HEK293T (cell line): ENCODE measurements around the gene MRPS5.
A peak's percentile ranks its signal among the peaks of the same experiment; 100 is the strongest.

ENCODE experiments used
- ARNT ChIP-seq: fragments of 450-650 bp; IDR thresholded peaks from 2 replicates; pipeline ENCODE4 v1.6.1; 2017; ENCODE audit warnings: mild to moderate bottlenecking
- BHLHE40 ChIP-seq: fragments of 450-650 bp; IDR thresholded peaks from 2 replicates; pipeline ENCODE4 v1.6.1; 2016; ENCODE audit warnings: mild to moderate bottlenecking, moderate library complexity, borderline replicate concordance
- CTBP1 ChIP-seq: fragments of 450-650 bp; IDR thresholded peaks from 2 replicates; pipeline ENCODE4 v1.6.1; 2016; ENCODE audit warnings: borderline replicate concordance
- ELF4 ChIP-seq: fragments of 450-650 bp; IDR thresholded peaks from 2 replicates; pipeline ENCODE4 v1.6.1; 2017; ENCODE audit warnings: antibody characterized with exemption
- FOXM1 ChIP-seq: fragments of 450-650 bp; IDR thresholded peaks from 2 replicates; pipeline ENCODE4 v1.6.1; 2017; ENCODE audit warnings: mild to moderate bottlenecking, borderline replicate concordance
- L3MBTL2 ChIP-seq: fragments of 450-650 bp; conservative IDR thresholded peaks from 2 replicates; pipeline ENCODE4 v1.6.1; 2016; ENCODE audit warnings: mild to moderate bottlenecking
- LEF1 ChIP-seq: fragments of 450-650 bp; IDR thresholded peaks from 2 replicates; pipeline ENCODE4 v1.6.1; 2017; ENCODE audit warnings: mild to moderate bottlenecking, borderline replicate concordance
- NFRKB ChIP-seq: fragments of 450-650 bp; IDR thresholded peaks from 2 replicates; pipeline ENCODE4 v1.6.1; 2016; ENCODE audit warnings: mild to moderate bottlenecking, moderate library complexity
- SP1 ChIP-seq: fragments of 450-650 bp; IDR thresholded peaks from 2 replicates; pipeline ENCODE4 v1.6.1; 2017
- SUZ12 ChIP-seq: fragments of 450-650 bp; IDR thresholded peaks from 2 replicates; pipeline ENCODE4 v1.6.1; 2016; ENCODE audit warnings: mild to moderate bottlenecking
- TARDBP ChIP-seq: fragments of 450-650 bp; IDR thresholded peaks from 2 replicates; pipeline ENCODE4 v1.6.1; 2016
- ZNF384 ChIP-seq: fragments of 450-650 bp; IDR thresholded peaks from 2 replicates; pipeline ENCODE4 v1.6.1; 2016
- TF ChIP-seq, protein P1 (sequence below): fragments of 450-650 bp; IDR thresholded peaks from 2 replicates; pipeline ENCODE4 v1.6.1; 2016

DNA sequence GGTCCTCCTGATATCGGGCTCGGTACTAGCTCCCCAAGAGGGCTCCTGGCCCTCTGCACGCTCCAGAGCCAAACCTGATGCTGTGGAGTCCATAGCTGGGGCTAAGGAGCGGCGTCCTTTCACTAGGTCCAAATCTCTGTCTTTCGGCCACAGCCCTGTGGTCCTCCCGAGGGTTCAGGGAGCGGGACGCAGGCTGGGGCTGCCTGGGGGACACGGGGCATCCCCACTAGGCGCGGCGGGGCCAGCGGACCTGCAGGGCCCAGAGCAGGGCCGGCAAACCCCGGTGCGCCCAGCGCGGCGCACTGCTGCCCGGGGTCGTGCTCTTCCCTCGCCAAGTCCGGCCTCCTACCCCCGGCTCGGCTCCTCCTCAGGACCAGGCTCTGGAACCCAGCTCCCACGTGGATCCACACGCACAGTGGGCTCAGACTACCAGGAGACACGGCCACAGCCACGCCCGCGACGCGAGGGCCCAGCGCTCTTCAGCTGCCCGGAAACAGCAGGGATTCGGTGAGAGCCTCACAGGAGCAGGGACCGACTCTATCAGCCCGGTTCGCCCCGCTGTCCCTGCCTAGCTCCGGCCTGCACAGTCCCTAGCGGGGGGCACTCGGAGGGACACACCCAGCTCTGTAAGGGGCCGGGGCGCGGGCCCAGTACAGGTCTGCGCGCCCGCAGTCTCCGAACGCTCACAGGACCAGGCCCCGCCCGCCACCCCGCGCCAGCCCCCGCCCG, 37.4 kb upstream of the MRPS5 start:
- TF ChIP-seq ELF4: no peak
- TF ChIP-seq SUZ12: no peak
- TF ChIP-seq, protein P1, sequence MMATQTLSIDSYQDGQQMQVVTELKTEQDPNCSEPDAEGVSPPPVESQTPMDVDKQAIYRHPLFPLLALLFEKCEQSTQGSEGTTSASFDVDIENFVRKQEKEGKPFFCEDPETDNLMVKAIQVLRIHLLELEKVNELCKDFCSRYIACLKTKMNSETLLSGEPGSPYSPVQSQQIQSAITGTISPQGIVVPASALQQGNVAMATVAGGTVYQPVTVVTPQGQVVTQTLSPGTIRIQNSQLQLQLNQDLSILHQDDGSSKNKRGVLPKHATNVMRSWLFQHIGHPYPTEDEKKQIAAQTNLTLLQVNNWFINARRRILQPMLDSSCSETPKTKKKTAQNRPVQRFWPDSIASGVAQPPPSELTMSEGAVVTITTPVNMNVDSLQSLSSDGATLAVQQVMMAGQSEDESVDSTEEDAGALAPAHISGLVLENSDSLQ: no peak
- no peak for TF ChIP-seq TARDBP
- TF ChIP-seq CTBP1: no peak
- no peak for TF ChIP-seq ZNF384
- TF ChIP-seq L3MBTL2: peak; percentile 47; the same call in 1 of the 2 replicates
- TF ChIP-seq NFRKB: no peak
- no peak for TF ChIP-seq BHLHE40
- TF ChIP-seq SP1: no peak
- TF ChIP-seq LEF1: no peak
- no peak for TF ChIP-seq ARNT
- no peak for TF ChIP-seq FOXM1
